Thyroid gland (tissue), 4 donors: ENCODE results near the gene DNALI1. TPM values are rescaled to one million over a fixed set of nuclear protein-coding genes. Genes with fewer than 3 reads are reported as not detected.
"Not testable (repeated sequence)": the region's sequence is repeated elsewhere in the genome, so short reads cannot be mapped to it uniquely, and the experiment has no call there.

Experiments
- DNase-seq, 2 donors: peaks; one replicate each; pipeline ENCODE4 v3.0.0-alpha.2; 2019
- H3K27ac ChIP-seq, 3 donors: fragments of 200-600 bp; sonication (generic); 1 replicate in 2 of 3; 2 replicates in 1 of 3; pipeline ENCODE4 v1.5.1; 2016 to 2019; ENCODE audit warnings: mild to moderate bottlenecking in 1 of 3, moderate library complexity in 1 of 3
- H3K27me3 ChIP-seq: fragments of 200-600 bp; sonication (generic); one replicate; pipeline ENCODE4 v1.5.1; 2019
- H3K36me3 ChIP-seq, 2 donors: fragments of 200-600 bp; sonication (generic); one replicate each; pipeline ENCODE4 v1.5.1; 2016 to 2019
- H3K4me1 ChIP-seq, 2 donors: fragments of 200-600 bp; sonication (generic); one replicate each; pipeline ENCODE4 v1.5.1; 2017 to 2019
- H3K4me3 ChIP-seq, 3 donors: fragments of 200-600 bp; sonication (generic); replicated peaks in 1 of 3; 1 replicate in 2 of 3; 2 replicates in 1 of 3; pipeline ENCODE4 v1.5.1; 2016; ENCODE audit warnings: mild to moderate bottlenecking in 1 of 3
- H3K9me3 ChIP-seq: fragments of 200-600 bp; sonication (generic); one replicate; pipeline ENCODE4 v1.5.1; 2017
- POLR2A ChIP-seq, 2 donors: fragments of 450-650 bp; IDR thresholded peaks; one replicate each; pipeline ENCODE4 v1.6.1; 2017; ENCODE audit warnings: antibody characterized with exemption in 2 of 2, mild to moderate bottlenecking in 2 of 2, moderate library complexity in 1 of 2
- WGBS, 2 donors: methylation state at CpG; one replicate each; pipeline ENCODE4 v1.1.5; 2017; 5-methylcytosine and 5-hydroxymethylcytosine counted together
- intact Hi-C: fragments of 100-400 bp; cut with DNase I; formaldehyde crosslinking; loops from one replicate; pipeline ENCODE4 v1.15.1; 2023
- total RNA-seq, 4 donors: library from RNA; depleted of rRNA; stranded (reverse); fragments of >200 nt; gene quantifications; one replicate each; pipeline ENCODE4 v1.2.3, GENCODE V29; 2016
- TF ChIP-seq, protein P1 (sequence below), 6 experiments: fragments of 200-600 bp in 3 of 6; fragments of 450-650 bp in 3 of 6; sonication (generic) in 3 of 6; IDR thresholded peaks; one replicate each; pipeline ENCODE4 v1.5.1; 2016 to 2019; ENCODE audit warnings: antibody characterized with exemption in 6 of 6, mild to moderate bottlenecking in 2 of 6, inconsistent platforms in 1 of 6, moderate library complexity in 1 of 6

Gene DNALI1
- total RNA-seq, 4 donors from 2014 or later: 25.5 to 36.3 (median 26.0) TPM

DNA sequence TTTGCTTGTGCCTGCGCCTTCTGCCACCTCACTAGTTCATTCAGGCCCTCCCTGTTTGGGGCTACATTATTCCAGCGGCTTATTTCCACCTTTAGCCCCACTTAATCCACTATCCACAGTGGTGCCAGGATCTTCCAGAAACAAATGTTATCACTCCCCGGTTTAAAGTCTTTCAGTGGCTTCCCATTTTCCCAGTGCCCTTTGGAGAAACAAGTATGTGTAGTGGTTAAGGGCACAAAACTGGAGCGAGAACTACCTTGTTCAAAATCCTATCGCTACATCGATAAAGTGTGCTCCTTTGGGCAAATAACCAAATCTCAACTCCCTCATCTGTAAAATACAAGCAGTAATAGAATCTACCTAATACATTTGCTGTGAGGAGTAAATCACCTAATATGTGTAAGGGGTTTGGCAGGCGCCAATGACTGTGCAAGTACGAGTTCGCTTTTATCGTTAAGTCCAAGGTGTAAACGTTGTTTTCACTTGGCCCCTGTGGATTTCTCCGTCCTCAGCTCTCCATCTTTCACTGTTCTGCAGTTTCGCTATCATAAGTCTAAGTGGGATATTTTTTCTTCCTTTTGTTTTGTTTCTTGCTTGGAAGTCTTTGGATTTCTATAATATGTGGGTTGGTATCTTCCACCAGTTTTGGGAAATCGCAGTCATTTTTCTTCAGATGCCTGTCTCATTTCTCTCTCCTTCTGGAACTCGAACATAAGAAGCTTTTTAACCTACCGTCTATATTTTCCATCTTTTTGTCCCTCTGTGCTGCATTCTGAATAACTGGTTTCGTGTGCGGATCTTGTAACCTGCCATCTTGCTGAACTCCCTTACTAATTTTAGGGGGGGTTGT lies 41.3 kb upstream of the DNALI1 start:
- intact Hi-C loops: no loop called here
- Histone ChIP-seq H3K9me3 (no peaks in the 10 kb centered on the region), H3K27me3 (no peaks in the 10 kb centered on the region), H3K4me3 (peak overlapping the region; percentile 14 to 92 (median 73)), H3K27ac (peak overlapping the region; percentile 81 to 89 (median 86)), H3K4me1 (peaks cover 11% of the 10 kb centered on the region in 2 donors), H3K36me3 (peaks cover 8 to 10% of the 10 kb centered on the region in 2 donors)
- DNase-seq: no peak
- TF ChIP-seq, protein P1, sequence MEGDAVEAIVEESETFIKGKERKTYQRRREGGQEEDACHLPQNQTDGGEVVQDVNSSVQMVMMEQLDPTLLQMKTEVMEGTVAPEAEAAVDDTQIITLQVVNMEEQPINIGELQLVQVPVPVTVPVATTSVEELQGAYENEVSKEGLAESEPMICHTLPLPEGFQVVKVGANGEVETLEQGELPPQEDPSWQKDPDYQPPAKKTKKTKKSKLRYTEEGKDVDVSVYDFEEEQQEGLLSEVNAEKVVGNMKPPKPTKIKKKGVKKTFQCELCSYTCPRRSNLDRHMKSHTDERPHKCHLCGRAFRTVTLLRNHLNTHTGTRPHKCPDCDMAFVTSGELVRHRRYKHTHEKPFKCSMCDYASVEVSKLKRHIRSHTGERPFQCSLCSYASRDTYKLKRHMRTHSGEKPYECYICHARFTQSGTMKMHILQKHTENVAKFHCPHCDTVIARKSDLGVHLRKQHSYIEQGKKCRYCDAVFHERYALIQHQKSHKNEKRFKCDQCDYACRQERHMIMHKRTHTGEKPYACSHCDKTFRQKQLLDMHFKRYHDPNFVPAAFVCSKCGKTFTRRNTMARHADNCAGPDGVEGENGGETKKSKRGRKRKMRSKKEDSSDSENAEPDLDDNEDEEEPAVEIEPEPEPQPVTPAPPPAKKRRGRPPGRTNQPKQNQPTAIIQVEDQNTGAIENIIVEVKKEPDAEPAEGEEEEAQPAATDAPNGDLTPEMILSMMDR (IDR thresholded peaks at IDR 0.05): no peak
- TF ChIP-seq POLR2A (IDR thresholded peaks at IDR 0.05): no peak
- WGBS, 2 donors: 72 to 74% methylated on average over 18 of the region's 18 CpGs

DNA sequence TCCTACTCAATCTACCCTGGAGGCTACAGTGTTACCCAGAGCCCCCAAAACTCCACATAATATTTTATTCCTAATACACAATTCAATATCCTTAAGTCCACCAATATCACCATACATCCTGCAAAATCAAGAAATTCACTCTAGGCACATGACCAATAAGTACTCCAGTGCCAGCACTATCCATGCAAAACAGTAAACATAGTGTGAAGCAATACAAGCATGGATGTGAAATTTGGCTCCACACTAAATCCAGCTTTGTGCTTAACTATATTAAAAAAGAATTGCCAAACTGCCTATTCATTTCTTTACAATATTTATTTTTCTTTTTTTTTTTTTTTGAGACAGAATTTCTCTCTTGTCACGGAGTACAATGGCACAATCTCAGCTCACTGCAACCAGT lies 39.2 kb upstream of the DNALI1 start:
- Histone ChIP-seq H3K27ac (no peak overlapping the region), H3K36me3 (peaks cover 1% of the 10 kb centered on the region in 2 donors), H3K4me3 (no peak overlapping the region), H3K27me3 (no peaks in the 10 kb centered on the region), H3K9me3 (no peaks in the 10 kb centered on the region), H3K4me1 (peaks cover 11% of the 10 kb centered on the region in 2 donors)
- WGBS, 2 donors: 83 to 93% methylated on average over 1 of the region's 1 CpG
- intact Hi-C loops: no loop called here
- DNase-seq: no peak
- no peak for TF ChIP-seq POLR2A (IDR thresholded peaks at IDR 0.05)
- TF ChIP-seq, protein P1 (IDR thresholded peaks at IDR 0.05): no peak

DNA sequence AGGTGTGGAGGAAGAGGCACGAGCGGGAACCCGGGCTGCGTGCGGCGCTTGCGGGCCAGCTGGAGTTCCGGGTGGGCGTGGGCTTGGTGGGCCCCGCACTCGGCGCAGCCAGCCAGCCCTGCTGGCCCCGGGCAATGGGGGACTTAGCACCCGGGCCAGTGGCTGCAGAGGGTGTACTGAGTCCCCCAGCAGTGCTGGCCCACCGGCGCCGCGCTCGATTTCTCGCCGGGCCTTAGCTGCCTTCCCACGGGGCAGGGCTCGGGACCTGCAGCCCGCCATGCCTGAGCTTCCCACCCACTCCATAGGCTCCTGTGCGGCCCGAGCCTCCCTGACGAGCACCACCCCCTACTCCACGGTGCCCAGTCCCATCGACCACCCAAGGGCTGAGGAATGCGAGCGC lies 38.5 kb upstream of the DNALI1 start:
- H3K27me3 ChIP-seq, H3K4me1 ChIP-seq, H3K4me3 ChIP-seq, intact Hi-C loops, H3K27ac ChIP-seq, H3K36me3 ChIP-seq, DNase-seq, H3K9me3 ChIP-seq: not testable (repeated sequence)
- WGBS, 2 donors: 95% methylated on average over 12 of the region's 31 CpGs; no CpG with 5 or more reads in 1 of the 2 donors

DNA sequence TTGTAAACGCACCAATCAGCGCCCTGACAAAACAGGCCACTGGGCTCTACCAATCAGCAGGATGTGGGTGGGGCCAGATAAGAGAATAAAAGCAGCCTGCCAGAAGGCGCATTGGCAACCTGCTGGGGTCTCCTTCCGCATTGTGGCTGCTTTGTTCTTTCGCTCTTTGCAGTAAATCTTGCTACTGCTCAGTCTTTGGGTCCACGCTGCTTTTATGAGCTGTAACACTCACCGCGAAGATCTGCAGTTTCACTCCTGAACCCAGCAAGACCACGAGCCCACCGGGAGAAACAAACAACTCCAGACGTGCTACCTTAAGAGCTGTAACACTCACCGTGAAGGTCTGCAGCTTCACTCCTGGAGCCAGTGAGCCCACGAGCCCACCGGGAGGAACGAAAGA lies 37.8 kb upstream of the DNALI1 start:
- H3K36me3 ChIP-seq, H3K9me3 ChIP-seq, intact Hi-C loops, H3K27ac ChIP-seq, H3K4me1 ChIP-seq, DNase-seq, H3K4me3 ChIP-seq, H3K27me3 ChIP-seq: not testable (repeated sequence)
- WGBS, 2 donors: 54 to 58% methylated on average over 15 of the region's 15 CpGs

DNA sequence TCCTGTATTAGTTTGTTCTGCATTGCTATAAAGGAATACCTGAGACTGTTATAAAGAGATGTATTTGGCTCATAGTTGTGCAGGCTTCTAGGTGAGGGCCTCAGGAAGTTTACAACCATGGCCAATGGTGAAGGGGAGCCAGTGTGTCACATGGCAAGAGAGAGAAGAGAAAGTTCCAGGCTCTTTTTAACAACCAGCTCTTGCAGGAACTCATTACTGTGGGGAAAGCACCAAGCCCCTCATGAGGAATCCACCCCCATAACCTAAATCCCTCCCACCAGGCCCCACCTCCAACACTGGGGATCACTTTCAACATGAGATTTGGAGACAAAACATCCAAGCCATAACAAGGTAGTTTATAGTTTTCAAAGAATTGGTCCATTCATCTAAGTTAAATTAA lies 37.1 kb upstream of the DNALI1 start:
- DNase-seq: no peak
- H3K27me3 ChIP-seq: no peaks in the 10 kb centered on the region
- H3K27ac ChIP-seq: no peak overlapping the region
- intact Hi-C loops: no loop called here
- peaks cover 4 to 5% of the 10 kb centered on the region in 2 donors for H3K4me1 ChIP-seq
- H3K9me3 ChIP-seq: no peaks in the 10 kb centered on the region
- H3K4me3 ChIP-seq: no peak overlapping the region
- no peak for TF ChIP-seq POLR2A (IDR thresholded peaks at IDR 0.05)
- TF ChIP-seq, protein P1 (IDR thresholded peaks at IDR 0.05): no peak
- no peaks in the 10 kb centered on the region for H3K36me3 ChIP-seq

DNA sequence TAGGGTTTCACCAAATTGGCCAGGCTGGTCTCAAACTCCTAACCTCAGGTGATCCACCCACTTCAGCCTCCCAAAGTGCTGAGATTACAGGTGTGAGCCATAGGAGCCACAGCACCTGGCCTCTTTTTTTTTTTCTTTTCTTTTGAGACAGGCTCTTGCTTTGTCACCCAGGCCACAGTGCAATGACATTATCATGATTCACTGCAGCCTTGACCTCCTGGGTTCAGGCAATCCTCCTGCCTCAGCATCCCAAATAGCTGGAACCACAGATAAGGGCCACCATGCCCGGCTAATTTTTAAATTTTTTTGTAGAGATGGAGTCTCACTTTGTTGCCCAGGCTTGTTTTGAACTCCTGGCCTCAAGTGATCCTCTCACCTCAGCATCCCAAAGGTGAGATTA lies 26.9 kb upstream of the DNALI1 start:
- H3K9me3 ChIP-seq, intact Hi-C loops, H3K27ac ChIP-seq, H3K27me3 ChIP-seq, DNase-seq, H3K36me3 ChIP-seq, H3K4me3 ChIP-seq: not testable (repeated sequence)
- 72 to 86% methylated on average over 1 of the region's 1 CpG for WGBS, 2 donors
- peaks cover 0 to 12% of the 10 kb centered on the region in 2 donors for H3K4me1 ChIP-seq

DNA sequence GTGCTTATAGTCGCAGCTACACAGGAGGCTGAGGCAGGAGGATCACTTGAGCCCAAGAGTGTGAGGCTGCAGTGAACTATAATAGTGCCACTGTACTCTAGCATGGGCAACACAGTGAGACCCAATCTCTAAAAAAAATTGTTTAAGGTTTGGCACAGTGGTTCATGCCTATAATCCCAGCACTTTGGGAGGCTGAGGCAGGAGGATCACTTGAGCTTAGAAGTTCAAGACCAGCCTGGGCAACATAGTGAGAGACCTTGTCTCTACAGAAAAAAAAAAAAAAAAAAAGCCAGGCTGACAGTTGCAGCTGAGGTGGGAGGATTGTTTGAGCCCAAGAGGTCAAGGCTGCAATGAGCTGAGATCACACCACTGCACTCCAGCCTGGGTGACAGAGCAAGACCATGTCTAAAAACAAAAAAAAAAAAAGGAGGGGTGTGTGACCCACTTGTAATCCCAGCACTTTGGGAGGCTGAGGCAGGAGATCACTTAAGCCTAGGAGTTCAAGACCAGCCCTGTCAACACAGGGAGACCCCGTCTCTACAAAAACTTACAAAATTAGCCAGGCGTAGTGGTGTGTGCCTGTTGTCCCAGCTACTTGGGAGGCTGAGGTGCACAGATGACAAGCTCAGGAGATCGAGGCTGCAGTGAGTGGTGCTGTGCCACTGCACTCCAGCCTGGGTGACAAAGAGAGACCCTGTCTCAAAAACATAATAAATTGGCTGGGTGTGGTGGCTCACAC lies 24.2 kb upstream of the DNALI1 start:
- H3K27ac ChIP-seq, DNase-seq, H3K27me3 ChIP-seq, H3K4me3 ChIP-seq, H3K9me3 ChIP-seq, intact Hi-C loops: not testable (repeated sequence)
- peaks cover 0 to 12% of the 10 kb centered on the region in 2 donors for H3K36me3 ChIP-seq
- H3K4me1 ChIP-seq: peaks cover 0 to 12% of the 10 kb centered on the region in 2 donors
- 80 to 85% methylated on average over 4 of the region's 4 CpGs for WGBS, 2 donors
